HG02798 (cell line): ENCODE measurements around the gene HSPA8.
A peak's percentile ranks its signal among the peaks of the same experiment; 100 is the strongest.
"Not testable (repeated sequence)": the region's sequence is repeated elsewhere in the genome, so short reads cannot be mapped to it uniquely, and the experiment has no call there.

Experiments
- ATAC-seq: cut with Tn5 transposase; IDR thresholded peaks from one replicate; pipeline ENCODE4 v1.9.1; 2021; ENCODE audit warnings: mild to moderate bottlenecking; ENCODE audit not compliant: unreplicated experiment, poor library complexity

Gene HSPA8

DNA sequence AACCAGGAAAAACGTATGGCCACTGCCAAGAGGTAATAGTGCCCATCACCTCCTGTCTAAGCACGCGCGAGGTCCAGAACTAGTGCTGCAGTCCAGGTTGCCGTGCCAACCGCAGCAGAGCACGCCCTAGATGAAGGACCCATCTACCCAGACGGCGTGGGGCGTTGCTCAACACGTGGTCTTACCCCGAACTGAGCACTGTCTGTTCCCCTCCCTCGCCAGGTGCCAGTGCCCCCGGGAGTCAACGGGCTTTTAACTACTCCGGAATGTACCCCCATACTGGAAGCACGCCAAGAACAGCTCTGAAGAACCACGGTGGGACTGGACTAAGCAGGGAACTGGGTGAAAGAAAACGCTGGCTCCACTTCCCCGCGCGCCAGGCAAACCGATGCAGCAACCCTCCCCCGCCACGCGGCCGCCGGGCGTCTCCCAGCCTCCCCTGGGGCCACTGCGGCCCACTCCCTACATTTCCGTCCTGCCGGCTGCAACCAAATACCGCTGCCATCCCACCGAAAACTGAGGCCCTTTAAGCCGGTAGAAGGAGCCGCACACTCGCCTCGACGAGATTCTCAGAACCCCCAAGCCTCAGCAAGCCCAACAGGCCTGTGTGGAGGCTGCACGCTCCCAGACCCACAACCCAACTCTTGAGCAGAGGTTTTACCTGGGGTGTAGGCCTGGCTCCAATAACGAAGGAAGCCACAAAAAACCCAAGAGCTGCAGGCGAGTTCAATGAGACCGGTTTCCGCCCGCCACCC is at the start of gene HSPA8:
HSPA8 (minus strand) TSS at position 734 of the 755 bp plus-strand sequence. CDS start 812 bp downstream, outside the sequence.
- peak; percentile 11 for ATAC-seq

DNA sequence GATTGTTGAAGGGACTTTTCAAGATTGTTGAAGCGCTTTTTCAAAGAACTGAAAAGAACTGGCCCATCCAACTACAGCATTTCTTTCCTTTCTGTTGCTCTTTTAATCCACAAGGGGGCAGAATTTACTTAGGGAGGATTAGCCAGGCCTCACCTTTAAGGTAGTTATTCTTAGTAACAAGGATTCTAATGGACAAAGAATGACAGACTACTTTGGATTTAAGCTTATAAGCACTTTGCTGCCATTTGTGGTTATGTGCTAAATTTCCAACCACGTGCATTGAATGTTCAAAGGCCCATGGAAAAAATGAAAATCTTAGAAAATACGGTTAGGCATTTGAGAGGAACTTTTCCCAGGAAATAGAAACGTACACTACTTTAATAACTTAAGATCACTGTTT is 49.5 kb upstream of the HSPA8 start:
- no peak for ATAC-seq

DNA sequence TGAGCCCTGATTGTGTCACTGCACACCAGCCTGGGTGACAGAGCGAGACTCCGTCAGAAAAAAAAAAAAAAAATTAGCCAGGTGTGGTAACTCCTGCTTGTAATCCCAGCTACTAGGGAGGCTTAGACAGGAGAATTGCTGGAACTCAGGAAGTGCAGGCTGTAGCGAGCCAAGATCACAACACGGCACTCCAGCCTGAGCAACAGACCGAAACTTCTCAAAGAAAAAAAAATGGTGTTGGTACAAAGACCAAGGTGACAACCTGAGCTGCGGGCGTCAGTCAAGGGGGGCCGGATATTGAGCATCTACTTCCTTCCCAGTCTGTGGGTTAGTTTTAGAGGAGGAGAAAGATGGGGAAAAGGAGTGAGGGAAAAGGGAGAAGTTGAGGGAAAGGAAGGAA is 48.5 kb upstream of the HSPA8 start:
- no peak for ATAC-seq

DNA sequence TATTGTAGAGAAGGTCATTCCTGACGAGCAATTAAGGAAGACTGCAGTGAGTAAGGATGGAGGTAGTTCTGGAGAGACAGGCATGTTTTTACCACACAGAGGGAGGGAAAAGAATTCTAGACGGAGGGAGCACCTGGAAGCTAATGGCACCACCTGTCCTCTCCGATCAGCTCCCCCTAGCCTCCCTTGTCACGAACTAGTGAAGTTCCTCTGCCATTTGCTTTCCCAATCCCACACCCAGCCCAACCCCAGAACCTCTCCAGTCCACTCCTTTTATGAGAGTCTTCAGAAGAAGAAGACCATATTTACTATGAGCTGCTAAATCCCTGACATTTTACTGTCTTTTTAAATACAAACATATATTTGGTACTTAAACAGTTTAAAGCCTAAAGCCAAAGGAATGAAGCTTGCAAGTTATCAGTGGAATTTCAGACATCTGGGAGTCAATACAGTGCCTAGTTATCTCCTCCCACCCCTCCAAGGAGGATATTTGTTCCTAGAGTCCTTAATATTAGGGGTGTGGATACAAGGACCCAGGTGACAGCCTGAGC is 46.1 kb upstream of the HSPA8 start:
- no peak for ATAC-seq

DNA sequence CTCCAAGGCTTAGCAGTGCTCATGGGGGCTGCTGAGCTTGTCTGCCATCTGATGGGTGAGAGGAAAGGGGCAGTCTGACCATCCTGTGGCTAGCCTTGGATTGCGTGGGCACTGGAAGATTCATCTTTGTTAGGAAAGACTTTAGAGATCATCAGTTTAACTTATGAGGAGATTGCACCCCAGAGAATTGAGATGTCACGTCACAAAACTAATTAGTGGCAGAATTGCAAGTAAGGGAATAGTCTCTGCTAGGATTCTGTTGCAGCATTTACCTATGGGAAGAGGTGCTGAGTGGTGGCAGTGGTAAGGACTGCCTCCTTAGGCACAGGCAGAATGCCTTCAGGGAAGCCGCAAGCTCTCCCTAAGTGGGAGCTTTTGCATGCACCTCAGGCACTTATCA is 42.8 kb upstream of the HSPA8 start:
- ATAC-seq = no peak

DNA sequence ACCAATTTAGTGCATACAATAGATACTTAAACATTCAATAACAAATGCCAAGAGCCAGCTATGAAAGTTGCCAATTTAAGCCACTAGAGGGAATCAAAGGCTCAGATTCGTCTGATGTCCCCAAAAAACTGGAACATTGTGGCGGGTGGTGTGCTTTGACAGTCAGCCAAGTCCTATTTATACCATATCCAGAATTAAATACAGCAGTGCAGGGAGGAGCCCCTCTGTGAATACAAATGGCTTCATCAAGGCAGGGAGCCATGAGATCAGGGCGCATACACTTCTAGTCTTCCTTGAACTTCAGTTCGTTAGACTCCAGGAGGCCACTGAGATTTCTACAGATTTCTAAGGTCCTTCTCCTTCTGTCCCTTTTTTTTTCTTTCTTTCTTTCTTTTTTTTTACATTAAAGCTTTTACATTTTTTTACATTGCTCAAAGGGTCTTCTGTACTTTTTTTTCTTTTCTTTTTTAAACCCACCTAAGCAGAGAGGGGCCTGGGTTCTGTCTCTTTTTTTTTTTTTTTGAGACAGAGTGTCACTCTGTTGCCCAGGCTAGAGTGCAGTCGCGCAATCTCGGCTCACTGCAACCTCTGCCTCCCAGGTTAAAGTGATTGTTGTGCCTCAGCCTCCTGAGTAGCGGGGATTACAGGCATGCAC is 41.5 kb upstream of the HSPA8 start:
- ATAC-seq = no peak

DNA sequence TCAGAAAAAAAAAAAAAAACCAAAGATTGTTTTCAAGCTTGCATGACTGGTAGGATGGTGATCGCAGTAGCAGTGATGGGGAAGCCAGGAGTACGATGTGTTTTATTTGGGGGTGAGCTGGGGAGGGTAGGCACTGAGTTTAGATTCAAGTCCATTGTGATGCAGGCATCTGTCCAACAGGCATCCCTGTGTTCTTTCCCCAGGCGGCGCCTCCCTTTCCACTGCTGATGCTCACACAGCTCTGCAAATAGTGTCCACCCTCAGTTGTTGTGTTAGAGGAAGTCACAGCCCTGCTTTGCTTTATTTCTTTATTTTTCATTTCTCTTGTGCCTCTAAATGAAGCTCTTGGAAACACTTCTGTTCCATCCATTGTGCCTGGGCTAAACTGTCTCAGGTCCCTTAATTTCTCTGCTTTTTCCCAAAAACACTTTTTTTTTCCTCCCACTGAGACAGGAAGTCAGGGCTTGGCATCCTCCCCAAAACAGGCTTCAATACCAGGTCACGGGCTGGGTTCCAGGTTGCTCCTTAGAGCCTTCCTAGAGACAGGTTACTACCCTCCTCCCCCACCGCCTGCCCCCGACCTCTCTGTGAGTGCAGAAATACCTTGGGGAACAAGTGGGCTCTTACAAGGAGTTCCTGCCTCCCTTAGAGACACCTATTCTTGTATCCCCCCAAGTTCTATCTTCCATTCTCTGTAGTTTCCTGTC is 38.6 kb upstream of the HSPA8 start:
- no peak for ATAC-seq

DNA sequence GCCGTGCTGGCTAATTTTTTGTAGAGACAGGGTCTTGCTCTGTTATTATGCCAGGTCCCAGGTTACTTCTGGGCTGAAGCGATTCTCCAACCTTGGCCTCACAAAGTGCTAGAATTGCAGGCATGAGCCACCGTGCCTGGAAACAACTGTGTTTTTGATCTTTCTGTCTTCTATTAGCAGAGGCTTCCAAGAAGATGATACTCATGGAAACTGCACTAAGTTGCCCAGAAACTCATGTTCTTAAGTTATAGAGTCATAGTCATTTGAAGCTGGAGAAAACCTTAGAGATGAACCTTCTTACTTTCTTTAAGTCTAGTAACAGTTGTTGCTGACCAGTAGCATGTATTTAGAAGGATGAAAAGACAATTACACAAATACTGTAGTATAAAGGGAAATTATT is 37.1 kb upstream of the HSPA8 start:
- ATAC-seq = no peak

DNA sequence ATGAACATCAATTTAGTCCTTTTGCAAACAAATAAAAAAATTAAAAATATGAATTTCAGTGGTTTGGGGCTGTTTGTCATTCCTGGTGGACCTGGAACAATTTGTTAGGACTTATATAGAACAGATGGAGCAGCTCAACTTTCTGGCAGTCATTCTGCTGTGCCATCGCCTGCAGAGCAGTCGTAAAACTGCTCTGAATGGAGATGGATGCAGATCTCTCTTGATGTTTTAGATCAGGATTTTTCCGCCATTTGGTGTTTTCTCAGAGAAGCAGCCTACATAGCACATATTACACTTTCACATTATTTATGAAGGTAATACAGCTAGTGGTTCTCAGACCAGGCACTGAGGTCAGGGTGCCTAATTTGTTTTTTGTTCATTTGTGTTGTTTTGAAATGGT is 31.8 kb upstream of the HSPA8 start:
- no peak for ATAC-seq

DNA sequence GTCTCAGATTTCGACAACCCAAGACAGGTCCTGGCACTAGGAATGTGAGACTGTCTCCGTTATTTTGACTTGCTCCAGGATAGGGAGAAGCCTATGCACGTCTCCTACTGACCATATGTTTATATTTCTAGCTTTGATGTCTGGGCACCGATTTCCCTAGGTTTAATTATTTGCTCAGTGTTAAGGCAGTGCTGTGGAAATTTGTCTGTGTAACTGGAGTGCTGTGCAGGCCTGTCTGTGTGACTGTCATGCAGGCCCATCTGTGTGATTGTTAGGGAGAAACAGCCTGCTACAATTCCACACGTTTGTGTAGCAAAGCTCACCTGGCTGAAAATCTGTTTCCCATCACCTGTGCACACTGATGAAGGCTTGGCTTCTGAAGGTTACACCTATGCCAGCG is 29.6 kb upstream of the HSPA8 start:
- ATAC-seq = no peak

DNA sequence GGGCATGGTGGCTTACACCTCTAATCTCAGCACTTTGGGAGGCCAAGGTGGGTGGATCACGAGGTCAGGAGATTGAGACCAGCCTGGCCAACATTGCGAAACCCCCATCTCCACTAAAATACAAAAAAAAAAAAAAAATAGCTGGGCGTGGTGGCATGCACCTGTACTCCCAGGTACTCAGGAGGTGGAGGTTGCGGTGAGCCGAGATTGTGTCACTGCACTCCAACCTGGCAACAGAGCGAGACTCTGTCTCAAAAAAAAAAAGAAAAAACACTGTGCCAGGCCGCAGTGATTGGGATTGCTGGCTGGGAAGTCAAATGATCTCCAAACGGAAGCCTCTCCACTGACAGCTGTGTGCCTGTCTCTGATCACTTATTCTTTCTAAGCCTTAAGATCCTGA is 28.2 kb upstream of the HSPA8 start:
- ATAC-seq = not testable (repeated sequence)

DNA sequence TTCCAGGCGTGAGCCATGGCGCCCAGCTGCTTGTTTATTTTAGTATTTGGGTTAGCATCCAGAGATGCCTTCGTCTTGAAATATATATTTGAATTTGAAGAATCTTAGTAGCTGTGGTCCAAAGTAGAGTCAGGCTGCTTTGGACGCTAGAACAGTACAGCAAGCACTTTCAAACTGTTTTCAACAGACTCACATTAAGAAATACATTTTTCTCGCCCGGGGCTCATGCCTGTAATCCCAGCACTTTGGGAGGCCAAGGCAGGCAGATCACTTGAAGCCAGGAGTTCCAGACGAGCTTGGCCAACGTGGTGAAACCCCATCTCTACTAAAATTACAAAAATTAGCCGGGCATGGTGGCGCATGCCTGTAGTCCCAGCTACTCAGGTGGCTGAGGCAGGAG is 27.0 kb upstream of the HSPA8 start:
- not testable (repeated sequence) for ATAC-seq

DNA sequence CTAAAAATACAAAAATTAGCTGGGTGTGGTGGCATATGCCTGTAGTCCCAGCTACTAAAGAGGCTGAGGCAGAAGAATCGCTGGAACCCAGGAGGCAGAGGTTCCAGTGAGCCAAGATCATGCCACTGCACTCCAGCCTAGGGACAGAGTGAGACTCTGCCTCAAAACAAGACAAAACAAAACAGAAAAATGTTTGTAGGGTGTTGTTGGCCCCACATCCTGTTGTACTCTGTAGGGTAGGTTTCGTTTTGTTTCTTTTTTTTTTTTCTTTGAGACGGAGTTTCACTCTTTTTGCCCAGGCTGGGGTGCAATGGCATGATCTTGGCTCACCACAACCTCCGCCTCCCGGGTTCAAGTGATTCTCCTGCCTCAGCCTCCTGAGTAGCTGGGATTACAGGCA is 25.7 kb upstream of the HSPA8 start:
- peak; percentile 89 for ATAC-seq

DNA sequence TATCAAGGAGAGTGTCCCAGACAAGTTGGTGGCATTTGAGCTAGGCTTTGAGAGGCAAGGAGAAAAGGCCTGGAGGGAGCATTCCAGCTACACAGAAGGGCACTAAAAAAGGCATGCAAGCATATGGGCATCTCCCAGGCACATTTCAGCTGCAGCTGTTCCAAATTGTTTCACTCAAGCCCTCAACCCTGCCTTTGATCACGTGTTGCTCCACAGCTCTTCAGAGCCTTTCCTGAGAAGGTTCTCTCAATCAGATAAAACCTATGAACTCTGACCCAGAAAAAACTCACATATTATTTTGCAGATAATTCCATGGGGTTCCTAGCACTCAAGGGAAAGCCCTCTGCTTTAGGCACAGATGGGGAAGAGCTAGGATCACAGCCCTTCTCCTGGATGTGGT is 24.4 kb upstream of the HSPA8 start:
- no peak for ATAC-seq

DNA sequence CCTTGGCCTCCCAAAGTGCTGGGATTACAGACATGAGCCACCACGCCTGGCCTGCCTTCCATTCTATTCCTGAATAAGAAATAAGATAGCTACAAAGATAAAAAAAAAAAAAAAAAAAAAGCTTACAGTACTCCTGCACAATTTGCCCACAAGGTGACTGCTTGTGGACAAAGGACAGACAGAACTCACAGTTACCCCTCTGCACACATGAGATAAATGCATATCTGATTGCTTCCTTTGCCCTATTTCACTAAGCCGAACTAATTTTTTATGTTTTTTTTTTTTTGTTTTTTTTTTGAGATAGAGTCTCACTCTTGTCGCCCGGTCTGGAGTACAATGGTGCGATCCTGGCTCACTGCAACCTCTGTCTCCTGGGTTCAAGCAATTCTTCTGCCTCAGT is 23.6 kb upstream of the HSPA8 start:
- ATAC-seq = no peak

DNA sequence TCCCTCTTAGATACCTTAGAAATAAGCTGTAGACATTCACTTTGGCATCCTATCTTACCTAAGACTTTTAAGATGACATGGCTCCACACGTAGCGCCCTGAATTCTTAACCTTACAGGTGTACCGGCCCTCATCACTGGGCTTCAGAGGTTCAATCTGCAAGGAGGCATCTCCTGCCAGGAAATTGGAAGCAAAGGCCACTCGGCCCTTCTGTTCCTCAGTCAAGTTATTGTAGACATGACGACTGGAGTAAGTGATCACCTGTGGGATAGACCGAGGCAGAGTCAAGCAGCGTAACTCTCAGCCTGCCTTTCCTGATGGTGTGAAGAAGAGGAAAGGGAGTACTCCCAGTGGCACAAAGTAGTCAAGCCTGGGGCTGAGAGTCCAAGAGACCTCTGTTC is 22.5 kb upstream of the HSPA8 start:
- ATAC-seq = no peak

DNA sequence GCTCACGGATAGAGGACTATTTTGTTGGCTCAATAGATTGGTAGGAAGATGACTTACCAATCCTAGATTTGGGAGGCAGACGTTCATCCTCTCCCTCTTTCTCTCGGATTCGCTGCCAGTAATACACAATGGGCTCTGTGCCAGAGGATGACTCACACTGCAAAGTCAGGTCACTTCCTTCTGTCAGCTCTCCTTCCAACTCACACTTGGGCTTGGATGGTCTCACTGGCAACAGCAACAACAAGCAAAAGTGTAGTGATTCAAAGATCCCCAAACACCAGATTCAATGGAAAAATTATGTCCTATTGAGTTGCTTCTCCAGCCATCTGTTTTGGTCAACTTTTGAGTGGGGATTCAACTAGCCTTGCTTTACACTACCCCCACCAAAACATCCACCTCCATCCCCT is 21.7 kb upstream of the HSPA8 start:
- no peak for ATAC-seq

DNA sequence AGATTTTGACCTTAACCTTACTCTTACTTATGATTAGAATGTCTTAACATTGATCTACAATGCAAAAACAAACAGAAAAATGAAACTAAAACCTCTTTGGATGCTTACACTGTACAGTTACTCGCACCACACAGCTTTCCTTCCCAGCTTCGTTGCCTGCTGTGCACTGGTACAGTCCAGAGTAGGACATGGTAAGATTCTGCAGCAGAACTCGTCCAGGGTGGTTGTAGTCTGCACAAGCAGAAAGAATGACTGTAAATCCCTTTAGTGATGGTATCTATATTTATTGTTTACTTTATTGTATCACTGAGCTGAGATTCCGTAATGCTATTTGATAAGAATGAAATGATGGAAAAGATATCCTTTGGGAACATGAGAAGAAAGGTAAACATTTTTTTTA is 21.0 kb upstream of the HSPA8 start:
- ATAC-seq = no peak

DNA sequence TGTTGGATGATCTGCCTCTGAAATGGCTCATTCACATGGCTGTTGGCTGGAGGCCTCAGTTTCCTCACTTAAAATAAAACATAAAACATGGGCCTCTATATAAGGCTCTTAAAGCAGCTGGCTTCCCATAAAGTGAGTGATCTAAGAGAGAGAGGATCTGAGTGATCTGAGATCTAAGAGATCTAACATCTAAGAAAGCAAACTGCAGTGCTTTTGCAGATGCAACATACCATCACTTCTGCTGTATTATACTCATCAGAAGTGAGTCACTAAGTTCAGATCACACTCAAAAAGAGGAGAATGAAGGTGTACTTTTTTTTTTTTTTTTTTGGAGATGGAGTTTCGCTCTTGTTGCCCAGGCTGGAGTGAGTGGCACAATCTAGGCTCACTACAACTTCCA is 18.1 kb upstream of the HSPA8 start:
- ATAC-seq = no peak

DNA sequence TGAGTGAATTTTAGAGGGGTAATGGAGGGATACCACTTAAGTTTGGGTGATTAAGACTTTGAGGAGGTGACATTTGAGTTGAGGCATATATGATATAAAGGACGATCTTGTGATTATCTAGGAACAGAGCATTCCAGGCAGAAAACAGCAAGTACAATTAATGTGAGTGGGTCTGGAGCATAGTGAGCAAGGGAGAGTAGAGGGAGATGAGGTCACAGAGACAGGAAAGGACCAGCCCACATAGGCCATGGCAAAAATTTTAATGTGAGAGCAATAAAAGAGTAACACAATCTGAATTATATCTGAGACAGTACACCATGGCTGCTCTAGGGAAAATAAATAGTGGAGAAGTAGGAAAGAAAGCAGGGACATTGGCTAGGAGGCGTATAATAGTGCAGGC is 14.5 kb upstream of the HSPA8 start:
- no peak for ATAC-seq

DNA sequence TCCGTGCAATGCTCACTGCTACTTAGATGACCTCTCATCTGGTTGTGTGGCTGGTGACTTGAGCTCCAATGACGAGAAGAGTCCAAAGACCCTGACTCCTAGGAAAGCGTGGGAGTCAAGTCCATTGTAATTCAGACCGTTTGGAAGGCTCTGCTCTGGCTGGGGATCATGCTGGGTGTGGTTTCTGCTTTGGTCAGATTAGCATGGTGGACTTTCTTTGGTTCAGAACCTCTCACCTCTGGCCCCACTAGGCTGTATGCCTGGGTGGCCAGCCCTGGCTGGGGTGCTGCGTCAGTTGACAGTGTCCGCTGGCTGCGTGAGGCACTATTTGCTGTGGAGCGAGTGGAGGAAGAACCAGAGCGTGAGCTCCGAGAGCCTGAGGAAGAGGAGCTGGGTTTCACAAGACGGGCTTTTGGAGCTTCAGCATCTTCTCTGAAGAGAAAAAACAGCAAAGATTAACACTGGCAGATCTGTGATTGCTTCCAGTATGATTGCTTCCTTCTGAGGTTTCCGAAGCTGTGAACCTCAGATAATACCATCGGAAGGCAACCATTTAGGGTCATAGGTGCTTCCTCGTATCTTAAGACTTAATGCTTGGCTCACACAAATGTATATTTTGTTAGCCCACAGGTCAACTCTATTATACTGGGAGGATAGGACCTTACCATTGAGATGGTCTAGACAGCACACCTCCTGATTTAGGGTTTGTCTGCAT is 11.6 kb upstream of the HSPA8 start:
- ATAC-seq = no peak
